KOPT-K1 (cell line): ENCODE measurements around the gene PCBP3.

Experiments used
- H3K27ac ChIP-seq: fragments of 200-600 bp; sonication (generic); 2 replicates; pipeline ENCODE4 v1.5.1; 2016; ENCODE audit warnings: antibody characterized with exemption, mild to moderate bottlenecking, low read depth, low read length; ENCODE audit not compliant: poor library complexity, severe bottlenecking
- H3K36me3 ChIP-seq: fragments of 200-600 bp; sonication (generic); 2 replicates; pipeline ENCODE4 v1.5.1; 2017; ENCODE audit warnings: antibody characterized with exemption, mild to moderate bottlenecking, low read length, moderate library complexity; ENCODE audit not compliant: insufficient read depth
- H3K9me3 ChIP-seq: fragments of 200-600 bp; sonication (generic); 2 replicates; pipeline ENCODE4 v1.5.1; 2017; ENCODE audit warnings: antibody characterized with exemption, low read length, mild to moderate bottlenecking; ENCODE audit not compliant: insufficient read depth, poor library complexity, severe bottlenecking

Gene PCBP3

GRCh38 chr21:45756029-45756428, 112.5 kb downstream of the PCBP3 start:
- H3K27ac ChIP-seq, result no peak overlapping the region

GRCh38 chr21:45756669-45757068, 113.1 kb downstream of the PCBP3 start:
- Histone ChIP-seq H3K27ac (no peak overlapping the region), H3K36me3 (peaks cover 10% of the 10 kb centered on the region; the same call in 1 of the 2 replicates), H3K9me3 (peaks cover 17% of the 10 kb centered on the region)

More at GRCh38 chr21:45756029-45756428, 112.5 kb downstream of the PCBP3 start:
- peaks cover 17% of the 10 kb centered on the region for H3K9me3 ChIP-seq
- H3K36me3 ChIP-seq, result peaks cover 10% of the 10 kb centered on the region; the same call in 1 of the 2 replicates

GRCh38 chr21:45761704-45762103, 118.2 kb downstream of the PCBP3 start:
- H3K27ac ChIP-seq, result no peak overlapping the region
- no peaks in the 10 kb centered on the region for H3K36me3 ChIP-seq
- no peaks in the 10 kb centered on the region for H3K9me3 ChIP-seq

- H3K9me3 ChIP-seq, result no peaks in the 10 kb centered on the region
- H3K36me3 ChIP-seq, result no peaks in the 10 kb centered on the region
- no peak overlapping the region for H3K27ac ChIP-seq
Observed at GRCh38 chr21:45763074-45763473, 119.5 kb downstream of the PCBP3 start.

GRCh38 chr21:45763506-45763905, 120.0 kb downstream of the PCBP3 start:
- H3K36me3 ChIP-seq, result no peaks in the 10 kb centered on the region
- H3K9me3 ChIP-seq, result no peaks in the 10 kb centered on the region
- H3K27ac ChIP-seq, result no peak overlapping the region

GRCh38 chr21:45764792-45765191, 121.3 kb downstream of the PCBP3 start:
- no peaks in the 10 kb centered on the region for H3K36me3 ChIP-seq
- H3K9me3 ChIP-seq, result no peaks in the 10 kb centered on the region
- H3K27ac ChIP-seq, result no peak overlapping the region

- Histone ChIP-seq H3K9me3 (no peaks in the 10 kb centered on the region), H3K36me3 (no peaks in the 10 kb centered on the region), H3K27ac (no peak overlapping the region)
Observed at GRCh38 chr21:45765375-45765774, 121.8 kb downstream of the PCBP3 start.

- no peak overlapping the region for H3K27ac ChIP-seq
- H3K36me3 ChIP-seq, result no peaks in the 10 kb centered on the region
- no peaks in the 10 kb centered on the region for H3K9me3 ChIP-seq
Observed at GRCh38 chr21:45766055-45766454, 122.5 kb downstream of the PCBP3 start.

- Histone ChIP-seq H3K27ac (peak overlapping the region; percentile 60), H3K36me3 (no peaks in the 10 kb centered on the region), H3K9me3 (no peaks in the 10 kb centered on the region)
Observed at GRCh38 chr21:45766501-45766900, 123.0 kb downstream of the PCBP3 start.

GRCh38 chr21:45767071-45768006, 123.8 kb downstream of the PCBP3 start:
- Histone ChIP-seq H3K9me3 (no peaks in the 10 kb centered on the region), H3K36me3 (no peaks in the 10 kb centered on the region), H3K27ac (peak overlapping the region; percentile 60)

GRCh38 chr21:45768011-45768739, 124.7 kb downstream of the PCBP3 start:
- Histone ChIP-seq H3K9me3 (peaks cover 2% of the 10 kb centered on the region), H3K36me3 (no peaks in the 10 kb centered on the region), H3K27ac (peak overlapping the region; percentile 60)

- H3K27ac ChIP-seq, result peak overlapping the region; percentile 60
- H3K36me3 ChIP-seq, result no peaks in the 10 kb centered on the region
- peaks cover 7% of the 10 kb centered on the region for H3K9me3 ChIP-seq
Observed at GRCh38 chr21:45768740-45769048, 125.2 kb downstream of the PCBP3 start.

GRCh38 chr21:45769294-45769693, 125.8 kb downstream of the PCBP3 start:
- peak overlapping the region; percentile 60 for H3K27ac ChIP-seq
- H3K9me3 ChIP-seq, result peaks cover 10% of the 10 kb centered on the region
- no peaks in the 10 kb centered on the region for H3K36me3 ChIP-seq

- Histone ChIP-seq H3K36me3 (no peaks in the 10 kb centered on the region), H3K27ac (peak overlapping the region; percentile 60), H3K9me3 (peaks cover 10% of the 10 kb centered on the region)
Observed at GRCh38 chr21:45769896-45770295, 126.4 kb downstream of the PCBP3 start.

GRCh38 chr21:45772180-45772579, 128.7 kb downstream of the PCBP3 start:
- no peaks in the 10 kb centered on the region for H3K36me3 ChIP-seq

More at GRCh38 chr21:45772180-45772579, 128.7 kb downstream of the PCBP3 start:
- Histone ChIP-seq H3K9me3 (peaks cover 20% of the 10 kb centered on the region), H3K27ac (no peak overlapping the region)
